HepG2 (cell line): Measurements from ENCODE around the gene TPSB2. TPM values are rescaled to one million over a fixed set of nuclear protein-coding genes. Genes with fewer than 3 reads are reported as not detected.

Experiments used
- AGO1 ChIP-seq: fragments of 200-400 bp; formaldehyde crosslinking; IDR thresholded peaks from 2 replicates; pipeline ENCODE4 v1.6.1; 2017; ENCODE audit warnings: mild to moderate bottlenecking, low read depth, low read length, moderate library complexity; ENCODE audit not compliant: poor library complexity, severe bottlenecking
- CSRNP2 ChIP-seq: sonication (generic); formaldehyde crosslinking; conservative IDR thresholded peaks from 2 replicates; pipeline ENCODE4 v1.8.0; 2022; ENCODE audit warnings: low read depth, missing genetic modification reagents
- ELF4 ChIP-seq: sonication (generic); formaldehyde crosslinking; IDR thresholded peaks from 2 replicates; pipeline ENCODE4 v1.5.0; 2020; ENCODE audit warnings: missing genetic modification reagents, mild to moderate bottlenecking, moderate library complexity, borderline replicate concordance
- GATAD1 ChIP-seq: IDR thresholded peaks from 2 replicates; pipeline ENCODE4 v1.6.1; 2016; ENCODE audit warnings: missing genetic modification reagents, missing compliant biosample characterization
- HIC2 ChIP-seq: sonication (generic); formaldehyde crosslinking; IDR thresholded peaks from 2 replicates; pipeline ENCODE4 v1.9.0; 2022; ENCODE audit warnings: low read depth, missing genetic modification reagents
- HNF4G ChIP-seq, 2 experiments: sonication (generic) in 1 of 2; formaldehyde crosslinking in 1 of 2; IDR thresholded peaks; 2 replicates each; pipeline versions ENCODE4 v1.4.0 to v1.6.1; 2011 to 2020; ENCODE audit warnings: borderline replicate concordance in 2 of 2, low read depth in 2 of 2, mild to moderate bottlenecking in 2 of 2, low read length in 1 of 2, missing genetic modification reagents in 1 of 2, moderate library complexity in 1 of 2
- HOXA3 ChIP-seq: sonication (generic); formaldehyde crosslinking; IDR thresholded peaks from 2 replicates; pipeline ENCODE4 v1.5.0; 2020; ENCODE audit warnings: missing genetic modification reagents
- HOXA9 ChIP-seq: sonication (generic); formaldehyde crosslinking; IDR thresholded peaks from 2 replicates; pipeline ENCODE4 v1.8.1; 2022; ENCODE audit warnings: missing genetic modification reagents, mild to moderate bottlenecking, moderate library complexity, borderline replicate concordance
- MTA1 ChIP-seq: sonication (generic); formaldehyde crosslinking; IDR thresholded peaks from 2 replicates; pipeline ENCODE4 v1.4.0; 2020; ENCODE audit warnings: missing genetic modification reagents, mild to moderate bottlenecking, borderline replicate concordance
- MTERF4 ChIP-seq: sonication (generic); formaldehyde crosslinking; IDR thresholded peaks from 2 replicates; pipeline ENCODE4 v1.8.0; 2023; ENCODE audit warnings: mild to moderate bottlenecking, missing genetic modification reagents
- MTF1 ChIP-seq: sonication (generic); formaldehyde crosslinking; IDR thresholded peaks from 2 replicates; pipeline ENCODE4 v1.5.0; 2020; ENCODE audit warnings: missing genetic modification reagents
- SRSF9 ChIP-seq: fragments of 200-400 bp; formaldehyde crosslinking; IDR thresholded peaks from 2 replicates; pipeline ENCODE4 v1.6.1; 2018; ENCODE audit warnings: borderline replicate concordance, mild to moderate bottlenecking, low read depth, low read length; ENCODE audit not compliant: insufficient read depth, poor library complexity, severe bottlenecking
- TEAD3 ChIP-seq: optimal IDR thresholded peaks from 2 replicates; pipeline ENCODE3; 2016; ENCODE audit warnings: borderline replicate concordance
- THRA ChIP-seq: sonication (generic); formaldehyde crosslinking; IDR thresholded peaks from 2 replicates; pipeline ENCODE4 v1.4.0; 2020; ENCODE audit warnings: missing genetic modification reagents, borderline replicate concordance
- TOE1 ChIP-seq: sonication (generic); formaldehyde crosslinking; IDR thresholded peaks from 2 replicates; pipeline ENCODE4 v1.4.0; 2020; ENCODE audit warnings: mild to moderate bottlenecking, missing genetic modification reagents
- ZNF138 ChIP-seq: sonication (generic); formaldehyde crosslinking; IDR thresholded peaks from 2 replicates; pipeline ENCODE4 v1.5.0; 2020; ENCODE audit warnings: mild to moderate bottlenecking, low read depth, missing genetic modification reagents
- ZNF335 ChIP-seq: sonication (generic); formaldehyde crosslinking; IDR thresholded peaks from 2 replicates; pipeline ENCODE4 v1.4.0; 2020; ENCODE audit warnings: missing genetic modification reagents
- ZNF512 ChIP-seq: sonication (generic); formaldehyde crosslinking; IDR thresholded peaks from 2 replicates; pipeline ENCODE4 v1.4.0; 2020; ENCODE audit warnings: mild to moderate bottlenecking, missing genetic modification reagents
- ZNF576 ChIP-seq: sonication (generic); formaldehyde crosslinking; IDR thresholded peaks from 2 replicates; pipeline ENCODE4 v1.4.0; 2020; ENCODE audit warnings: mild to moderate bottlenecking, missing genetic modification reagents
- ZNF720 ChIP-seq: sonication (generic); formaldehyde crosslinking; IDR thresholded peaks from 2 replicates; pipeline ENCODE4 v1.4.0; 2020; ENCODE audit warnings: missing genetic modification reagents
- polyA plus RNA-seq, 8 experiments: library from polyadenylated mRNA; depleted of rRNA in 3 of 8; stranded (reverse) in 7 of 8; unstranded in 1 of 8; fragments of >200 nt; fragmentation: Illumina TruSeq in 4 of 8; extraction: Trizol in 4 of 8; gene quantifications; 2 replicates each; pipeline versions ENCODE4 v1.2.1 to v1.2.3, GENCODE V29; 2011 to 2016; ENCODE audit warnings: low read depth in 4 of 8, missing spikeins in 1 of 8, mixed read lengths in 1 of 8; ENCODE audit not compliant: insufficient read depth in 1 of 8
- total RNA-seq, 5 experiments: library from RNA; depleted of rRNA; stranded (reverse); fragments of >200 nt; fragmentation: Illumina TruSeq; extraction: Trizol; gene quantifications; 2 replicates each; pipeline ENCODE4 v1.2.3, GENCODE V29; 2016; ENCODE audit warnings: low read depth in 1 of 5

The TPSB2 gene
- total and polyA plus RNA-seq, 2 of the 13 experiments (the other 11 are each of a cell fraction or from before 2014, with no cell fraction given) = not detected

- TF ChIP-seq MTF1 (CRISPR knock-in tag) = peak; percentile 77; the same call in 1 of the 2 replicates
- peak; percentile 90; the same call in 1 of the 2 replicates for TF ChIP-seq ZNF138 (CRISPR knock-in tag)
- no peak for TF ChIP-seq TOE1 (CRISPR knock-in tag)
- peak; percentile 69 for TF ChIP-seq HOXA3 (CRISPR knock-in tag)
- TF ChIP-seq ELF4 (CRISPR knock-in tag) = no peak
- no peak for TF ChIP-seq ZNF576 (CRISPR knock-in tag)
- 0 out of 2 replicates have a peak, but pooled peaks have one; percentile 67 for TF ChIP-seq ZNF335 (CRISPR knock-in tag)
- TF ChIP-seq SRSF9 = no peak
- TF ChIP-seq ZNF720 = no peak
- 0 out of 2 replicates have a peak, but pooled peaks have one; percentile 66 for TF ChIP-seq MTERF4
- no peak for TF ChIP-seq CSRNP2
- no peak for TF ChIP-seq TEAD3
- TF ChIP-seq ZNF512 (CRISPR knock-in tag) = no peak
- no peak for TF ChIP-seq HIC2
- TF ChIP-seq AGO1 = no peak
- no peak for TF ChIP-seq MTA1 (CRISPR knock-in tag)
- TF ChIP-seq GATAD1 = peak; percentile 68; the same call in 1 of the 2 replicates
- TF ChIP-seq HNF4G (IDR thresholded peaks at IDR 0.05; ENCODE audit: borderline replicate concordance, low read depth, low read length) = no peak
- no peak for TF ChIP-seq HNF4G (CRISPR knock-in tag; IDR thresholded peaks at IDR 0.05; ENCODE audit: borderline replicate concordance, low read depth)
- TF ChIP-seq THRA (CRISPR knock-in tag) = peak; percentile 76; the same call in 1 of the 2 replicates
- TF ChIP-seq HOXA9 (CRISPR knock-in tag) = no peak; the same call in 1 of the 2 replicates
These were observed 41.4 kb downstream of the TPSB2 start (continued) for GRCh38 chr16:1188432-1189189.
